Loucy (cell line): Measurements from ENCODE around the gene SMIM8.

Experiments used
- H2AFZ ChIP-seq: fragments of 200-600 bp; sonication (generic); 2 replicates; pipeline ENCODE4 v1.6.0; 2016; ENCODE audit warnings: antibody characterized with exemption, mild to moderate bottlenecking, low read length, moderate library complexity
- H3F3A ChIP-seq: fragments of 200-600 bp; 2 replicates; pipeline ENCODE4 v1.6.0; 2016; ENCODE audit warnings: antibody characterized with exemption, low read depth, mild to moderate bottlenecking
- H3K27me3 ChIP-seq: fragments of 200-600 bp; sonication (generic); 2 replicates; pipeline ENCODE4 v1.6.1; 2014; ENCODE audit warnings: low read length, mild to moderate bottlenecking; ENCODE audit not compliant: insufficient read depth, poor library complexity, severe bottlenecking
- H3K36me3 ChIP-seq: fragments of 200-600 bp; sonication (generic); 2 replicates; pipeline ENCODE4 v1.6.1; 2016; ENCODE audit warnings: low read length; ENCODE audit not compliant: insufficient read depth
- H3K4me1 ChIP-seq: fragments of 200-600 bp; sonication (generic); 2 replicates; pipeline ENCODE4 v1.5.1; 2014; ENCODE audit warnings: low read length, mild to moderate bottlenecking; ENCODE audit not compliant: insufficient read depth, poor library complexity, severe bottlenecking
- H3K4me2 ChIP-seq: fragments of 200-600 bp; sonication (generic); 2 replicates; pipeline ENCODE4 v1.6.0; 2014; ENCODE audit warnings: antibody characterized with exemption, low read length, low read depth, mild to moderate bottlenecking; ENCODE audit not compliant: poor library complexity, severe bottlenecking
- H3K4me3 ChIP-seq: fragments of 200-600 bp; sonication (generic); 2 replicates; pipeline ENCODE4 v1.5.1; 2014; ENCODE audit warnings: low read length, mild to moderate bottlenecking, mixed read lengths; ENCODE audit not compliant: poor library complexity, severe bottlenecking
- H3K79me2 ChIP-seq: fragments of 200-600 bp; sonication (generic); 2 replicates; pipeline ENCODE4 v1.6.1; 2014; ENCODE audit warnings: low read length; ENCODE audit not compliant: insufficient read depth
- H3K9ac ChIP-seq: fragments of 200-600 bp; sonication (generic); 2 replicates; pipeline ENCODE4 v1.6.0; 2014; ENCODE audit warnings: mild to moderate bottlenecking, low read depth, low read length, moderate library complexity; ENCODE audit not compliant: poor library complexity, severe bottlenecking
- H3K9me2 ChIP-seq: fragments of 200-600 bp; sonication (generic); replicated peaks from 2 replicates; pipeline ENCODE4 v1.6.1; 2016; ENCODE audit warnings: low read depth, low read length, mixed read lengths
- H3K9me3 ChIP-seq: fragments of 200-600 bp; sonication (generic); 2 replicates; pipeline ENCODE4 v1.6.1; 2014; ENCODE audit warnings: mild to moderate bottlenecking, antibody characterized with exemption, low read length, low read depth; ENCODE audit not compliant: insufficient read depth
- H4K20me1 ChIP-seq: fragments of 200-600 bp; sonication (generic); 2 replicates; pipeline ENCODE4 v1.6.0; 2014; ENCODE audit warnings: antibody characterized with exemption, low read length, mild to moderate bottlenecking; ENCODE audit not compliant: insufficient read depth, poor library complexity, severe bottlenecking
- CTCF ChIP-seq: fragments of 200-600 bp; sonication (generic); conservative IDR thresholded peaks from 2 replicates; pipeline ENCODE4 v1.5.1; 2014; ENCODE audit warnings: mild to moderate bottlenecking, antibody characterized with exemption, low read length
- EZH2phosphoT487 ChIP-seq: fragments of 200-600 bp; IDR thresholded peaks from 2 replicates; pipeline ENCODE4 v1.6.1; 2018; ENCODE audit warnings: antibody characterized with exemption, mild to moderate bottlenecking, moderate library complexity, borderline replicate concordance

SMIM8 gene

GRCh38 chr6:87391334-87391733, 68.9 kb downstream of the SMIM8 start:
- Histone ChIP-seq H3F3A (no peaks in the 10 kb centered on the region), H3K79me2 (no peaks in the 10 kb centered on the region), H3K36me3 (no peaks in the 10 kb centered on the region), H3K9me2 (no peaks in the 10 kb centered on the region), H3K4me2 (no peak overlapping the region), H2AFZ (no peak overlapping the region), H3K9me3 (no peaks in the 10 kb centered on the region), H3K4me1 (no peaks in the 10 kb centered on the region), H4K20me1 (no peaks in the 10 kb centered on the region), H3K4me3 (no peak overlapping the region), H3K27me3 (no peaks in the 10 kb centered on the region), H3K9ac (no peak overlapping the region)
- TF ChIP-seq CTCF = peak; percentile 63
- no peak for TF ChIP-seq EZH2phosphoT487
